HepG2 (cell line): Measurements from ENCODE around the gene LENEP. TPM values are rescaled to one million over a fixed set of nuclear protein-coding genes. Genes with fewer than 3 reads are reported as not detected.

Experiments used
- ATF7-NPFF ChIP-seq: sonication (generic); formaldehyde crosslinking; IDR thresholded peaks from 2 replicates; pipeline ENCODE4 v1.8.1; 2023; ENCODE audit warnings: mild to moderate bottlenecking, low read depth, missing genetic modification reagents, moderate library complexity
- DMAP1 ChIP-seq: IDR thresholded peaks from 2 replicates; pipeline ENCODE4 v1.6.1; 2016
- HNRNPL ChIP-seq: fragments of 200-400 bp; formaldehyde crosslinking; IDR thresholded peaks from 2 replicates; pipeline ENCODE4 v1.6.1; 2017; ENCODE audit warnings: mild to moderate bottlenecking, low read depth, low read length
- SKI ChIP-seq: fragments of 450-650 bp; IDR thresholded peaks from one replicate; pipeline ENCODE4 v1.6.1; 2018; ENCODE audit warnings: mild to moderate bottlenecking; ENCODE audit not compliant: partially characterized antibody
- SMC3 ChIP-seq: IDR thresholded peaks from 2 replicates; pipeline ENCODE4 v1.6.1; 2011; ENCODE audit warnings: low read length, improper control_type of control experiment
- ZBTB1 ChIP-seq: sonication (generic); formaldehyde crosslinking; IDR thresholded peaks from 2 replicates; pipeline ENCODE4 v1.4.0; 2020; ENCODE audit warnings: missing genetic modification reagents, borderline replicate concordance
- ZKSCAN5 ChIP-seq: sonication (generic); formaldehyde crosslinking; IDR thresholded peaks from 2 replicates; pipeline ENCODE4 v1.5.1; 2020; ENCODE audit warnings: mild to moderate bottlenecking, missing genetic modification reagents
- ZNF879 ChIP-seq: sonication (generic); formaldehyde crosslinking; IDR thresholded peaks from 2 replicates; pipeline ENCODE4 v1.8.1; 2023; ENCODE audit warnings: missing genetic modification reagents
- polyA plus RNA-seq, 8 experiments: library from polyadenylated mRNA; depleted of rRNA in 3 of 8; stranded (reverse) in 7 of 8; unstranded in 1 of 8; fragments of >200 nt; fragmentation: Illumina TruSeq in 4 of 8; extraction: Trizol in 4 of 8; gene quantifications; 2 replicates each; pipeline versions ENCODE4 v1.2.1 to v1.2.3, GENCODE V29; 2011 to 2016; ENCODE audit warnings: low read depth in 4 of 8, missing spikeins in 1 of 8, mixed read lengths in 1 of 8; ENCODE audit not compliant: insufficient read depth in 1 of 8
- total RNA-seq, 5 experiments: library from RNA; depleted of rRNA; stranded (reverse); fragments of >200 nt; fragmentation: Illumina TruSeq; extraction: Trizol; gene quantifications; 2 replicates each; pipeline ENCODE4 v1.2.3, GENCODE V29; 2016; ENCODE audit warnings: low read depth in 1 of 5
- TF ChIP-seq, protein P1 (sequence below): sonication (generic); formaldehyde crosslinking; IDR thresholded peaks from 2 replicates; pipeline ENCODE4 v1.8.1; 2022; ENCODE audit warnings: low read depth, mild to moderate bottlenecking, missing genetic modification reagents
- TF ChIP-seq, protein P2 (sequence below): sonication (generic); formaldehyde crosslinking; IDR thresholded peaks from 2 replicates; pipeline ENCODE4 v1.4.0; 2020; ENCODE audit warnings: missing genetic modification reagents, mild to moderate bottlenecking, borderline replicate concordance
- TF ChIP-seq, protein P3 (sequence below): sonication (generic); formaldehyde crosslinking; IDR thresholded peaks from 2 replicates; pipeline ENCODE4 v1.4.0; 2020; ENCODE audit warnings: missing genetic modification reagents, mild to moderate bottlenecking, borderline replicate concordance
- TF ChIP-seq, protein P4 (sequence below): sonication (generic); formaldehyde crosslinking; IDR thresholded peaks from 2 replicates; pipeline ENCODE4 v1.5.0; 2020; ENCODE audit warnings: mild to moderate bottlenecking, missing genetic modification reagents, moderate library complexity
- TF ChIP-seq, protein P5 (sequence below): sonication (generic); formaldehyde crosslinking; IDR thresholded peaks from 2 replicates; pipeline ENCODE4 v1.5.0; 2020; ENCODE audit warnings: missing genetic modification reagents
- TF ChIP-seq, protein P6 (sequence below): IDR thresholded peaks from 2 replicates; pipeline ENCODE4 v1.6.1; 2018; ENCODE audit warnings: missing genetic modification reagents, mild to moderate bottlenecking, missing compliant biosample characterization
- TF ChIP-seq, protein P7 (sequence below): sonication (generic); formaldehyde crosslinking; IDR thresholded peaks from 2 replicates; pipeline ENCODE4 v1.4.0; 2020; ENCODE audit warnings: mild to moderate bottlenecking, missing genetic modification reagents

The LENEP gene
- total and polyA plus RNA-seq, 2 of the 13 experiments (the other 11 are each of a cell fraction or from before 2014, with no cell fraction given) = 0.29 TPM; not detected in 1

DNA sequence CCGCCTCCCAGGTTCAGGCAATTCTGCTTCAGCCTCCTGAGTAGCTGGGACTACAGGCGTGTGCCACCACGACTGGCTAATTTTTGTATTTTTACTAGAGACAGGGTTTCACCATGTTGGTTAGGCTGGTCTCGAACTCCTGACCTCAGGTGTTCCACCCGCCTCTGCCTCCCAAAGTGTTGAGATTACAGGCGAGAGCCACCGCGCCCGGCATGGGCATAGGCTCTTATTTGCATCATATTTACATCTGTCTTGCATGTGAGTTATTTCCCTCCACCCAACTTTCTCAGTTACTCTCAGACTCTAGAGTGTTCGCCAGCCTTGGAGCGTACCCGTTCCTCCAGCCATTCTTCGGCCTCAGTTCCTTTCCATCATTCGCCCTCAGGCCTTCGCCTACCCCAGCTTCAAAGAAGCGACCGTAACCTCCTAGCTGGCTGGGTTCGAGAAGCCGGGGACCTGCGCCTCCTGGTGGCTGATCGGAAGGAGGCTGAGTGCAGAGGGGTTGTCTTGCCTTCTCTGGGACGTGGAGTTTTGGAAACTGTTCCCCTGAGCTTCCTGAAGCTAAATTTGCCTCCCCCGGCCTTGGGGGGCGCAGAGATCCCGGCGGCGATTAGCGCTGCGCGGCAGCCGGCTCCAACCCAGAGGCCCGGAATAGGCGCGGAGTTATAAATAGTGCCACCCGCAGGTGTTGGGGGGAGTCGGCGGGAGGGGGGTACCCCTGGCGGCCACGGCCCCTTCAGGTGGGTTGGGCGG is 5.6 kb downstream of the LENEP start (continued):
- TF ChIP-seq, protein P1, sequence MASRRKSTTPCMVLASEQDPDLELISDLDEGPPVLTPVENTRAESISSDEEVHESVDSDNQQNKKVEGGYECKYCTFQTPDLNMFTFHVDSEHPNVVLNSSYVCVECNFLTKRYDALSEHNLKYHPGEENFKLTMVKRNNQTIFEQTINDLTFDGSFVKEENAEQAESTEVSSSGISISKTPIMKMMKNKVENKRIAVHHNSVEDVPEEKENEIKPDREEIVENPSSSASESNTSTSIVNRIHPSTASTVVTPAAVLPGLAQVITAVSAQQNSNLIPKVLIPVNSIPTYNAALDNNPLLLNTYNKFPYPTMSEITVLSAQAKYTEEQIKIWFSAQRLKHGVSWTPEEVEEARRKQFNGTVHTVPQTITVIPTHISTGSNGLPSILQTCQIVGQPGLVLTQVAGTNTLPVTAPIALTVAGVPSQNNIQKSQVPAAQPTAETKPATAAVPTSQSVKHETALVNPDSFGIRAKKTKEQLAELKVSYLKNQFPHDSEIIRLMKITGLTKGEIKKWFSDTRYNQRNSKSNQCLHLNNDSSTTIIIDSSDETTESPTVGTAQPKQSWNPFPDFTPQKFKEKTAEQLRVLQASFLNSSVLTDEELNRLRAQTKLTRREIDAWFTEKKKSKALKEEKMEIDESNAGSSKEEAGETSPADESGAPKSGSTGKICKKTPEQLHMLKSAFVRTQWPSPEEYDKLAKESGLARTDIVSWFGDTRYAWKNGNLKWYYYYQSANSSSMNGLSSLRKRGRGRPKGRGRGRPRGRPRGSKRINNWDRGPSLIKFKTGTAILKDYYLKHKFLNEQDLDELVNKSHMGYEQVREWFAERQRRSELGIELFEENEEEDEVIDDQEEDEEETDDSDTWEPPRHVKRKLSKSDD (CRISPR knock-in tag) = 0 out of 2 replicates have a peak, but pooled peaks have one; percentile 45
- TF ChIP-seq HNRNPL (0 out of 2 replicates have a peak, but pooled peaks have one; percentile 32), DMAP1 (CRISPR knock-in tag) (no peak), ATF7-NPFF (CRISPR knock-in tag) (no peak), ZKSCAN5 (CRISPR knock-in tag) (no peak), SMC3 (0 out of 2 replicates have a peak, but pooled peaks have one; percentile 12), ZBTB1 (CRISPR knock-in tag) (no peak), ZNF879 (CRISPR knock-in tag) (no peak), SKI (no peak)
- TF ChIP-seq, protein P2, sequence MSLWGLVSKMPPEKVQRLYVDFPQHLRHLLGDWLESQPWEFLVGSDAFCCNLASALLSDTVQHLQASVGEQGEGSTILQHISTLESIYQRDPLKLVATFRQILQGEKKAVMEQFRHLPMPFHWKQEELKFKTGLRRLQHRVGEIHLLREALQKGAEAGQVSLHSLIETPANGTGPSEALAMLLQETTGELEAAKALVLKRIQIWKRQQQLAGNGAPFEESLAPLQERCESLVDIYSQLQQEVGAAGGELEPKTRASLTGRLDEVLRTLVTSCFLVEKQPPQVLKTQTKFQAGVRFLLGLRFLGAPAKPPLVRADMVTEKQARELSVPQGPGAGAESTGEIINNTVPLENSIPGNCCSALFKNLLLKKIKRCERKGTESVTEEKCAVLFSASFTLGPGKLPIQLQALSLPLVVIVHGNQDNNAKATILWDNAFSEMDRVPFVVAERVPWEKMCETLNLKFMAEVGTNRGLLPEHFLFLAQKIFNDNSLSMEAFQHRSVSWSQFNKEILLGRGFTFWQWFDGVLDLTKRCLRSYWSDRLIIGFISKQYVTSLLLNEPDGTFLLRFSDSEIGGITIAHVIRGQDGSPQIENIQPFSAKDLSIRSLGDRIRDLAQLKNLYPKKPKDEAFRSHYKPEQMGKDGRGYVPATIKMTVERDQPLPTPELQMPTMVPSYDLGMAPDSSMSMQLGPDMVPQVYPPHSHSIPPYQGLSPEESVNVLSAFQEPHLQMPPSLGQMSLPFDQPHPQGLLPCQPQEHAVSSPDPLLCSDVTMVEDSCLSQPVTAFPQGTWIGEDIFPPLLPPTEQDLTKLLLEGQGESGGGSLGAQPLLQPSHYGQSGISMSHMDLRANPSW (CRISPR knock-in tag) = no peak
- TF ChIP-seq, protein P3, sequence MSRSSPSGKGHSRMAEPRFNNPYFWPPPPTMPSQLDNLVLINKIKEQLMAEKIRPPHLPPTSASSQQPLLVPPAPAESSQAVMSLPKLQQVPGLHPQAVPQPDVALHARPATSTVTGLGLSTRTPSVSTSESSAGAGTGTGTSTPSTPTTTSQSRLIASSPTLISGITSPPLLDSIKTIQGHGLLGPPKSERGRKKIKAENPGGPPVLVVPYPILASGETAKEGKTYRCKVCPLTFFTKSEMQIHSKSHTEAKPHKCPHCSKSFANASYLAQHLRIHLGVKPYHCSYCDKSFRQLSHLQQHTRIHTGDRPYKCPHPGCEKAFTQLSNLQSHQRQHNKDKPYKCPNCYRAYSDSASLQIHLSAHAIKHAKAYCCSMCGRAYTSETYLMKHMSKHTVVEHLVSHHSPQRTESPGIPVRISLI = no peak
- TF ChIP-seq, protein P4, sequence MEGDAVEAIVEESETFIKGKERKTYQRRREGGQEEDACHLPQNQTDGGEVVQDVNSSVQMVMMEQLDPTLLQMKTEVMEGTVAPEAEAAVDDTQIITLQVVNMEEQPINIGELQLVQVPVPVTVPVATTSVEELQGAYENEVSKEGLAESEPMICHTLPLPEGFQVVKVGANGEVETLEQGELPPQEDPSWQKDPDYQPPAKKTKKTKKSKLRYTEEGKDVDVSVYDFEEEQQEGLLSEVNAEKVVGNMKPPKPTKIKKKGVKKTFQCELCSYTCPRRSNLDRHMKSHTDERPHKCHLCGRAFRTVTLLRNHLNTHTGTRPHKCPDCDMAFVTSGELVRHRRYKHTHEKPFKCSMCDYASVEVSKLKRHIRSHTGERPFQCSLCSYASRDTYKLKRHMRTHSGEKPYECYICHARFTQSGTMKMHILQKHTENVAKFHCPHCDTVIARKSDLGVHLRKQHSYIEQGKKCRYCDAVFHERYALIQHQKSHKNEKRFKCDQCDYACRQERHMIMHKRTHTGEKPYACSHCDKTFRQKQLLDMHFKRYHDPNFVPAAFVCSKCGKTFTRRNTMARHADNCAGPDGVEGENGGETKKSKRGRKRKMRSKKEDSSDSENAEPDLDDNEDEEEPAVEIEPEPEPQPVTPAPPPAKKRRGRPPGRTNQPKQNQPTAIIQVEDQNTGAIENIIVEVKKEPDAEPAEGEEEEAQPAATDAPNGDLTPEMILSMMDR (CRISPR knock-in tag) = peak; percentile 74
- TF ChIP-seq, protein P5, sequence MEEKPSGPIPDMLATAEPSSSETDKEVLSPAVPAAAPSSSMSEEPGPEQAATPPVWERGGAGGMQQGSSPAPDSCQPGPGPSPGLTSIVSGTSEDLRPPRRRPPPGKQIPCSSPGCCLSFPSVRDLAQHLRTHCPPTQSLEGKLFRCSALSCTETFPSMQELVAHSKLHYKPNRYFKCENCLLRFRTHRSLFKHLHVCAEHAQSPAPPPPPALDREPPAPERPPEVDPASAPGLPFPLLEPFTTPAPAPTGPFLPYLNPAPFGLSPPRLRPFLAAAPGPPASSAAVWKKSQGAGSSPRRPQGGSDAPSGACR (CRISPR knock-in tag) = no peak
- TF ChIP-seq, protein P6, sequence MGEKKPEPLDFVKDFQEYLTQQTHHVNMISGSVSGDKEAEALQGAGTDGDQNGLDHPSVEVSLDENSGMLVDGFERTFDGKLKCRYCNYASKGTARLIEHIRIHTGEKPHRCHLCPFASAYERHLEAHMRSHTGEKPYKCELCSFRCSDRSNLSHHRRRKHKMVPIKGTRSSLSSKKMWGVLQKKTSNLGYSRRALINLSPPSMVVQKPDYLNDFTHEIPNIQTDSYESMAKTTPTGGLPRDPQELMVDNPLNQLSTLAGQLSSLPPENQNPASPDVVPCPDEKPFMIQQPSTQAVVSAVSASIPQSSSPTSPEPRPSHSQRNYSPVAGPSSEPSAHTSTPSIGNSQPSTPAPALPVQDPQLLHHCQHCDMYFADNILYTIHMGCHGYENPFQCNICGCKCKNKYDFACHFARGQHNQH (CRISPR knock-in tag) = no peak
- TF ChIP-seq, protein P7, sequence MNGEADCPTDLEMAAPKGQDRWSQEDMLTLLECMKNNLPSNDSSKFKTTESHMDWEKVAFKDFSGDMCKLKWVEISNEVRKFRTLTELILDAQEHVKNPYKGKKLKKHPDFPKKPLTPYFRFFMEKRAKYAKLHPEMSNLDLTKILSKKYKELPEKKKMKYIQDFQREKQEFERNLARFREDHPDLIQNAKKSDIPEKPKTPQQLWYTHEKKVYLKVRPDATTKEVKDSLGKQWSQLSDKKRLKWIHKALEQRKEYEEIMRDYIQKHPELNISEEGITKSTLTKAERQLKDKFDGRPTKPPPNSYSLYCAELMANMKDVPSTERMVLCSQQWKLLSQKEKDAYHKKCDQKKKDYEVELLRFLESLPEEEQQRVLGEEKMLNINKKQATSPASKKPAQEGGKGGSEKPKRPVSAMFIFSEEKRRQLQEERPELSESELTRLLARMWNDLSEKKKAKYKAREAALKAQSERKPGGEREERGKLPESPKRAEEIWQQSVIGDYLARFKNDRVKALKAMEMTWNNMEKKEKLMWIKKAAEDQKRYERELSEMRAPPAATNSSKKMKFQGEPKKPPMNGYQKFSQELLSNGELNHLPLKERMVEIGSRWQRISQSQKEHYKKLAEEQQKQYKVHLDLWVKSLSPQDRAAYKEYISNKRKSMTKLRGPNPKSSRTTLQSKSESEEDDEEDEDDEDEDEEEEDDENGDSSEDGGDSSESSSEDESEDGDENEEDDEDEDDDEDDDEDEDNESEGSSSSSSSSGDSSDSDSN (CRISPR knock-in tag) = no peak
